OCI-LY3 (cell line): ENCODE measurements around the gene PLXNB3.

Experiments used
- CTCF ChIP-seq: fragments of 200-600, 300-600 bp; sonication (generic); IDR thresholded peaks from 2 replicates; pipeline ENCODE4 v1.5.1; 2014; ENCODE audit warnings: antibody characterized with exemption, low read length, low read depth
- EZH2phosphoT487 ChIP-seq: fragments of 200-600 bp; shearing (Covaris generic); IDR thresholded peaks from 2 replicates; pipeline ENCODE4 v1.6.1; 2018; ENCODE audit warnings: antibody characterized with exemption, mixed run types, low read depth

- no peak for TF ChIP-seq CTCF
- no peak for TF ChIP-seq EZH2phosphoT487
These were observed 12.6 kb downstream of the PLXNB3 start for GRCh38 chrX:153776611-153777045.
